Astrocyte of the hippocampus (primary cell): Measurements from ENCODE around the gene WDR86.

Experiments
- DNase-seq: peaks from one replicate; pipeline ENCODE4 v3.0.0; 2011; ENCODE audit warnings: low read depth, low spot score

The WDR86 gene

GRCh38 chr7:151379534-151380198 is 30.2 kb downstream of the WDR86 start:
- no peak for DNase-seq

- no peak for DNase-seq
Measured at GRCh38 chr7:151379193-151379520, 30.7 kb downstream of the WDR86 start.

GRCh38 chr7:151378496-151379192 is 31.2 kb downstream of the WDR86 start:
- DNase-seq = no peak

- no peak for DNase-seq
Measured at GRCh38 chr7:151378011-151378410, 31.8 kb downstream of the WDR86 start.

- DNase-seq = no peak
Measured at GRCh38 chr7:151377406-151377805, 32.4 kb downstream of the WDR86 start.

GRCh38 chr7:151376218-151376902 is 33.5 kb downstream of the WDR86 start:
- no peak for DNase-seq

GRCh38 chr7:151375530-151376217 is 34.2 kb downstream of the WDR86 start:
- DNase-seq = no peak

GRCh38 chr7:151374726-151375125 is 35.1 kb downstream of the WDR86 start:
- no peak for DNase-seq

- DNase-seq = no peak
Measured at GRCh38 chr7:151374139-151374538, 35.7 kb downstream of the WDR86 start.

- DNase-seq = no peak
Measured at GRCh38 chr7:151373599-151373998, 36.2 kb downstream of the WDR86 start.

- DNase-seq = no peak
Measured at GRCh38 chr7:151372612-151373265, 37.1 kb downstream of the WDR86 start.

- DNase-seq = no peak
Measured at GRCh38 chr7:151371266-151371665, 38.6 kb downstream of the WDR86 start.

GRCh38 chr7:151368136-151368571 is 41.7 kb downstream of the WDR86 start:
- DNase-seq = peak; percentile 92

GRCh38 chr7:151367284-151367683 is 42.6 kb downstream of the WDR86 start:
- peak; percentile 49 for DNase-seq

GRCh38 chr7:151366880-151367222 is 43.0 kb downstream of the WDR86 start:
- peak; percentile 61 for DNase-seq

- DNase-seq = no peak
Measured at GRCh38 chr7:151366166-151366879, 43.5 kb downstream of the WDR86 start.

GRCh38 chr7:151363182-151363581 is 46.7 kb downstream of the WDR86 start:
- DNase-seq = no peak

GRCh38 chr7:151361193-151361959 is 48.5 kb downstream of the WDR86 start:
- DNase-seq = no peak

GRCh38 chr7:151352512-151352911 is 57.3 kb downstream of the WDR86 start:
- DNase-seq = no peak

GRCh38 chr7:151351967-151352366 is 57.9 kb downstream of the WDR86 start:
- no peak for DNase-seq
